ENCODE measurements around the gene KMT2B.
"Not testable (repeated sequence)": the region's sequence is repeated elsewhere in the genome, so short reads cannot be mapped to it uniquely, and the experiment has no call there.

The KMT2B gene

DNA sequence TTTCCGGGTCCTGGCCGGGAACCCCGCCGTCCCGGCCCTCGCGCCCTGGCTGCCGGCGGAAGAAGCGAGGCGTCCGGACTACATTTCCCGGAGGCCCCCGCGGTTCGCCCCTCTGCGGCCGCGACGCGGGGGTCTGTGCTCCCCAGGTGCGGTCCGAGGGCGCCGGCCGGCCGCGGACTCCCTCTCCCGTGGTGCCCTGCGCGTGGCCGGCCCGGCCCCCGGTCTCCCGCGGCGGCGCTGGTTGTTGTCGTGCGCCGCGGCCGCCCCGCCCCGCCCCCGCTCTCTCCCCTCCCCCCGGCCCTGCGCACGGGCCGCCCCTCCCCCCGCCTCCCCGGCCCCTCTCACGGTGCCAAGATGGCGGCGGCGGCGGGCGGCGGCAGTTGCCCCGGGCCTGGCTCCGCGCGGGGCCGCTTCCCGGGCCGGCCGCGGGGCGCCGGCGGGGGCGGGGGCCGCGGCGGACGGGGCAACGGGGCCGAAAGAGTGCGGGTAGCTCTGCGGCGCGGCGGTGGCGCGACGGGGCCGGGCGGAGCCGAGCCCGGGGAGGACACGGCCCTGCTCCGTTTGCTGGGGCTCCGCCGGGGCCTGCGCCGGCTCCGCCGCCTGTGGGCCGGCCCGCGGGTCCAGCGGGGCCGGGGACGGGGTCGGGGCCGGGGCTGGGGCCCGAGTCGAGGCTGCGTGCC lies at the start of gene KMT2B:
TSS of gene KMT2B (plus strand) at position 339 of the 680 bp plus-strand sequence. CDS start at position 355, 16 bp downstream.
- DNase-seq (ENCODE audit: insufficient read length, low spot score) (peak; percentile 100), FAIRE-seq (no peak)
- TF ChIP-seq POLR2A (IDR thresholded peaks at IDR 0.05; ENCODE audit: low read depth, low read length) = peak; percentile 44

GRCh38 chr19:35669566-35669965 lies 48.2 kb upstream of the KMT2B start:
- no peak for TF ChIP-seq POLR2A (IDR thresholded peaks at IDR 0.05; ENCODE audit: low read depth, low read length)
- FAIRE-seq (no peak), DNase-seq (ENCODE audit: insufficient read length, low spot score) (no peak)

DNA sequence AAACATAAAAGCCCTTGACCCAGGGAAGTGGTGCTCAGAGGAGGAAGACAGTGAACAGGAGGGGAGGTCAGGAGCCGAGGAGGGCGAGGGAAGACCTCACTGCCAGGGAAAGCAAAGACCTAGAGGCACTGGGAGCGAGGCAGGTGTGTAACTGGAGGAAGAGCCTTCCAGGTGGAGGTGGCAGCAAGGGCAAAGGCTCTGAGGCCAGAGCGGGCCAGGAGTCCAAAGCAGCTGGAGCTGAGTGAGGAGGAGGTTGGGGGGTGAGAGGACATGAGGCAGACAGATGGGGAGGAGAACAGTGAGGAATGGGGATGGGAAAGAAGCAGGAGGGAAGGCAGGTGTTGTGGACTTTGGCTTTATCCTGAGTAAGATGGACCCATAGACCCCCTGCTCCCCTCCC lies 47.8 kb upstream of the KMT2B start:
- FAIRE-seq (no peak), DNase-seq (ENCODE audit: insufficient read length, low spot score) (no peak)
- TF ChIP-seq POLR2A (IDR thresholded peaks at IDR 0.05; ENCODE audit: low read depth, low read length) = no peak

GRCh38 chr19:35670686-35671085 lies 47.1 kb upstream of the KMT2B start:
- FAIRE-seq (no peak), DNase-seq (ENCODE audit: insufficient read length, low spot score) (no peak)
- no peak for TF ChIP-seq POLR2A (IDR thresholded peaks at IDR 0.05; ENCODE audit: low read depth, low read length)

DNA sequence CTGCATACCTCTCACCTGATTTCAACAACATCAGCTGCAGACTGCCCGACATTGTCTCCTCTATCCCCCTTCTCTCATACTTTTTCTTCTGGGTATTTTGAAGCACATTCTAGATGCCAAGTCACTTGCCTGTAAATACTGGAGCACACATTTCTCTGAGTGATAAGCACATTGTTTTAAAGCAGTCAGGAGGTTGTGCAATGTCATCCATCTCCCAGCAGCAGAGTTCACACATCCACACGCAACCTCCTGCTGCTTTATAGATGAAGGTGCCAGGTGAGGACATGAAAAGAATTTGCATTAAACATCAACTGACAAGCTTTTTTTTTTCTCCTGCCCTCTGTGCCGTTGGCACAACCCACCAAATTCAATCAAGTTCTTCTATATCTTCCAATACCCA lies 46.0 kb upstream of the KMT2B start:
- TF ChIP-seq POLR2A (IDR thresholded peaks at IDR 0.05; ENCODE audit: low read depth, low read length) = no peak
- DNase-seq (ENCODE audit: insufficient read length, low spot score) (no peak), FAIRE-seq (no peak)

GRCh38 chr19:35673121-35673804 lies 44.5 kb upstream of the KMT2B start:
- 0 out of 2 replicates have a peak, but pooled peaks have one; percentile 34 for TF ChIP-seq POLR2A (IDR thresholded peaks at IDR 0.05; ENCODE audit: low read depth, low read length)
- peak; percentile 85 for DNase-seq (ENCODE audit: insufficient read length, low spot score)

GRCh38 chr19:35675589-35676140 lies 42.1 kb upstream of the KMT2B start:
- no peak for FAIRE-seq

More at GRCh38 chr19:35673121-35673804, 44.5 kb upstream of the KMT2B start:
- FAIRE-seq = peak; percentile 53

DNA sequence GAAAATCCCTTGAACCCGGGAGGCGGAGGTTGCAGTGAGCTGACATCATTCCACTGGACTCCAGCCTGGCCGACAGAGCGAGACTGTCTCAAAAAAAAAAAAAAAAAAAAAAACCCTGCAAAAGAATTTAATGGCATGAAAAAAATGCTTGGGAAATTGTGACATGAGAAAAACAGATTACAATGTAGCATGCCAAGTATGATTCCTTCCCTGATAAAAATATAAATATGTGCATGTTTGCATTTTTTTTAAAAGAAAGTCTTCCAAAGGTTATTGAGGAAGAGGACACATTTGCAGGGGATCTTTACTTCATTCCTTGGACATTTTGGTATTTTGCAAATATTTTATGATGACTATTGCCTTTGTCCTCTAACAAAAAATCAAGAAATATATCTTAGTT lies 28.0 kb upstream of the KMT2B start:
- FAIRE-seq = no peak
- DNase-seq (ENCODE audit: insufficient read length, low spot score) = no peak
- no peak for TF ChIP-seq POLR2A (IDR thresholded peaks at IDR 0.05; ENCODE audit: low read depth, low read length)

More at GRCh38 chr19:35675589-35676140, 42.1 kb upstream of the KMT2B start:
- no peak for DNase-seq (ENCODE audit: insufficient read length, low spot score)
- no peak for TF ChIP-seq POLR2A (IDR thresholded peaks at IDR 0.05; ENCODE audit: low read depth, low read length)

GRCh38 chr19:35691106-35691505 lies 26.7 kb upstream of the KMT2B start:
- not testable (repeated sequence) for DNase-seq (ENCODE audit: insufficient read length, low spot score); FAIRE-seq

GRCh38 chr19:35692010-35692409 lies 25.8 kb upstream of the KMT2B start:
- FAIRE-seq (no peak), DNase-seq (ENCODE audit: insufficient read length, low spot score) (no peak)
- no peak for TF ChIP-seq POLR2A (IDR thresholded peaks at IDR 0.05; ENCODE audit: low read depth, low read length)

DNA sequence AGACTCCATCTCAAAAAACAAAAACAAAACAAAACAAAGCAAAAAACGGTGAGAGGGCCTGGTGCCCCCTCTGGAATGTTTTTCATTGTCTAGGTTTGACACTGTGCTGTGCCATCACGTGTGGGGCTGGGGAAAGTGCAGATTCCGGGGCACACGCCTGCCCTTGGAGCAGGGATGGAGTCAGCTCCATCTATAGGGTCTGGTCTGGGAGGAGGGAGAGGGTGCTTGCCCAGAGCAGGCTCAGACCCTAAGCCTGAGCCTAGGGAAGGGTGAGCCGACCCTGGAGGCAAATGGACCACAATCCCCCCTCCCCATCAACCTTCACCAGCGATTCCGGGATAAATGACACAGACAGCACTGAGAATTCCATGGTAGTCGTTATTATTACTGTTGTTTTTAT lies 24.4 kb upstream of the KMT2B start:
- DNase-seq (ENCODE audit: insufficient read length, low spot score) = no peak
- no peak for FAIRE-seq
- TF ChIP-seq POLR2A (IDR thresholded peaks at IDR 0.05; ENCODE audit: low read depth, low read length) = no peak

- DNase-seq (ENCODE audit: insufficient read length, low spot score) (peak; percentile 93), FAIRE-seq (peak; percentile 92)
- no peak for TF ChIP-seq POLR2A (IDR thresholded peaks at IDR 0.05; ENCODE audit: low read depth, low read length)
These were observed 23.8 kb upstream of the KMT2B start for GRCh38 chr19:35693835-35694599.

DNA sequence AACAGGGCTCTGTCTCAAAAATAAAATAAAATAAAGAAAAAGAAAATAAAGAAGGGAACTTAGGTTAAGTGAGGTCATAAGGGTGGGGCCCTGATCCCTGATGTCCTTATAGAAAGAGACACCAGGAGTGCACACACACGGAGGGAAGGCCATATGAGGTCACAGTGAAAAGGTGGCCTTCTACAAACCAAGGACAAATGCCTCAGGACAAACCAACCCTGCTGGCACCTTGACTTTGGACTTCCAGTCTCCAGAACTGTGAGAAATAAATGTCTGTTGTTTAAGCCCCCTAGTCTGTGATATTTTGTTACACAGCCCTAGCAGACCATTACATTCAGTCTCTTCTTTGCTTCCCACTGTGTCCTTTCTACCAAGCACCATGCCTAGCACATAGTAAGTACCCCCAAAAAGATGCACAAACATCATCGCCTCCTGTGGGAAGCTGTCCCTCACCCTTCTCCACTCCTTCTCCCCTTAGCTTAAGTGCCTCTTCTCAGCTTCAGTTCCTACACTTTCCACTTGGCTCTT lies 21.8 kb upstream of the KMT2B start:
- DNase-seq (ENCODE audit: insufficient read length, low spot score) (no peak), FAIRE-seq (no peak)
- no peak for TF ChIP-seq POLR2A (IDR thresholded peaks at IDR 0.05; ENCODE audit: low read depth, low read length)

- DNase-seq (ENCODE audit: insufficient read length, low spot score) (no peak), FAIRE-seq (no peak)
- no peak for TF ChIP-seq POLR2A (IDR thresholded peaks at IDR 0.05; ENCODE audit: low read depth, low read length)
These were observed 21.0 kb upstream of the KMT2B start for GRCh38 chr19:35696835-35697234.
